ENCODE results near the gene PIK3IP1.

Gene PIK3IP1

GRCh38 chr22:31313366-31314147 is 21.3 kb upstream of the PIK3IP1 start:
- peak; percentile 93 for DNase-seq (ENCODE audit: low read depth, low spot score)

GRCh38 chr22:31308181-31308580 is 15.9 kb upstream of the PIK3IP1 start:
- no peak for DNase-seq (ENCODE audit: low read depth, low spot score)

- no peak for DNase-seq (ENCODE audit: low read depth, low spot score)
Measured at GRCh38 chr22:31305194-31305593, 12.9 kb upstream of the PIK3IP1 start.

GRCh38 chr22:31302537-31302936 is 10.2 kb upstream of the PIK3IP1 start:
- no peak for DNase-seq (ENCODE audit: low read depth, low spot score)

GRCh38 chr22:31302006-31302405 is 9.7 kb upstream of the PIK3IP1 start:
- DNase-seq (ENCODE audit: low read depth, low spot score): no peak

- DNase-seq (ENCODE audit: low read depth, low spot score): no peak
Measured at GRCh38 chr22:31300896-31301295, 8.6 kb upstream of the PIK3IP1 start.

- DNase-seq (ENCODE audit: low read depth, low spot score): no peak
Measured at GRCh38 chr22:31295831-31296657, 3.8 kb upstream of the PIK3IP1 start.

GRCh38 chr22:31295360-31295759 is 3.1 kb upstream of the PIK3IP1 start:
- no peak for DNase-seq (ENCODE audit: low read depth, low spot score)

GRCh38 chr22:31291481-31292235 is 630 bp downstream of the PIK3IP1 start:
- DNase-seq (ENCODE audit: low read depth, low spot score): no peak

GRCh38 chr22:31290494-31291471 is 1.5 kb downstream of the PIK3IP1 start:
- DNase-seq (ENCODE audit: low read depth, low spot score): peak; percentile 96

- DNase-seq (ENCODE audit: low read depth, low spot score): no peak
Measured at GRCh38 chr22:31289344-31289743, 2.9 kb downstream of the PIK3IP1 start.

- no peak for DNase-seq (ENCODE audit: low read depth, low spot score)
Measured at GRCh38 chr22:31288496-31289240, 3.6 kb downstream of the PIK3IP1 start.

GRCh38 chr22:31287818-31288495 is 4.3 kb downstream of the PIK3IP1 start:
- no peak for DNase-seq (ENCODE audit: low read depth, low spot score)

- no peak for DNase-seq (ENCODE audit: low read depth, low spot score)
Measured at GRCh38 chr22:31286360-31287255, 5.7 kb downstream of the PIK3IP1 start.

- no peak for DNase-seq (ENCODE audit: low read depth, low spot score)
Measured at GRCh38 chr22:31284281-31285155, 7.8 kb downstream of the PIK3IP1 start.

GRCh38 chr22:31282748-31283468 is 9.4 kb downstream of the PIK3IP1 start:
- no peak for DNase-seq (ENCODE audit: low read depth, low spot score)

- DNase-seq (ENCODE audit: low read depth, low spot score): no peak
Measured at GRCh38 chr22:31281733-31282132, 10.6 kb downstream of the PIK3IP1 start.

Measured in ELF-1 (cell line).